Parathyroid adenoma (tissue), 2 donors: ENCODE results near the gene B3GALT4.

Experiments
- H2AFZ ChIP-seq: fragments of 300-600 bp; sonication (generic); one replicate; pipeline ENCODE4 v1.7.0; 2017; ENCODE audit warnings: antibody characterized with exemption, mild to moderate bottlenecking
- H3K27ac ChIP-seq: fragments of 300-600 bp; sonication (generic); one replicate; pipeline ENCODE4 v1.7.0; 2017
- H3K27me3 ChIP-seq: fragments of 300-600 bp; sonication (generic); one replicate; pipeline ENCODE4 v1.7.0; 2017; ENCODE audit warnings: low read length; ENCODE audit not compliant: control insufficient read depth, insufficient read depth
- H3K36me3 ChIP-seq: fragments of 300-600 bp; sonication (generic); one replicate; pipeline ENCODE4 v1.7.0; 2017; ENCODE audit warnings: low read length; ENCODE audit not compliant: control insufficient read depth, insufficient read depth
- H3K4me1 ChIP-seq: fragments of 300-600 bp; sonication (generic); one replicate; pipeline ENCODE4 v1.7.0; 2017; ENCODE audit warnings: control low read depth
- H3K4me2 ChIP-seq: fragments of 300-600 bp; sonication (generic); one replicate; pipeline ENCODE4 v1.7.0; 2017; ENCODE audit warnings: low read length
- H3K4me3 ChIP-seq: fragments of 300-600 bp; sonication (generic); one replicate; pipeline ENCODE4 v1.7.0; 2017; ENCODE audit warnings: low read depth, low read length
- H3K79me2 ChIP-seq: fragments of 300-600 bp; sonication (generic); one replicate; pipeline ENCODE4 v1.7.0; 2017; ENCODE audit warnings: control low read depth
- H3K9ac ChIP-seq: fragments of 300-600 bp; sonication (generic); one replicate; pipeline ENCODE4 v1.7.0; 2017; ENCODE audit warnings: mild to moderate bottlenecking
- H3K9me3 ChIP-seq: fragments of 300-600 bp; sonication (generic); one replicate; pipeline ENCODE4 v1.7.0; 2017; ENCODE audit warnings: low read length; ENCODE audit not compliant: control insufficient read depth
- CTCF ChIP-seq: fragments of 300-600 bp; sonication (generic); IDR thresholded peaks from one replicate; pipeline ENCODE4 v1.7.0; 2017; ENCODE audit warnings: antibody characterized with exemption, mild to moderate bottlenecking
- donor health status: primary hyperparathyroidism.

The B3GALT4 gene

GRCh38 chr6:33314943-33315792 lies 38.2 kb downstream of the B3GALT4 start:
- TF ChIP-seq CTCF: no peak
- peaks cover 7% of the 10 kb centered on the region for H3K79me2 ChIP-seq
- H3K27ac ChIP-seq: peak overlapping the region; percentile 96
- H3K9me3 ChIP-seq: no peaks in the 10 kb centered on the region
- no peaks in the 10 kb centered on the region for H3K36me3 ChIP-seq
- no peak overlapping the region for H3K9ac ChIP-seq
- no peaks in the 10 kb centered on the region for H3K27me3 ChIP-seq
- peak overlapping the region; percentile 91 for H2AFZ ChIP-seq
- H3K4me1 ChIP-seq: peaks cover 35% of the 10 kb centered on the region
- peak overlapping the region; percentile 94 for H3K4me3 ChIP-seq
- peak overlapping the region; percentile 100 for H3K4me2 ChIP-seq

- Histone ChIP-seq H3K9ac (no peak overlapping the region), H3K4me1 (peaks cover 43% of the 10 kb centered on the region), H3K4me2 (peak overlapping the region; percentile 54), H3K79me2 (peaks cover 5% of the 10 kb centered on the region), H3K27me3 (no peaks in the 10 kb centered on the region), H3K27ac (peak overlapping the region; percentile 57), H3K36me3 (no peaks in the 10 kb centered on the region), H3K4me3 (no peak overlapping the region), H3K9me3 (no peaks in the 10 kb centered on the region), H2AFZ (no peak overlapping the region)
- TF ChIP-seq CTCF: no peak
Observed at GRCh38 chr6:33315793-33316602, 39.1 kb downstream of the B3GALT4 start.

- H3K27me3 ChIP-seq: no peaks in the 10 kb centered on the region
- peaks cover 4% of the 10 kb centered on the region for H3K79me2 ChIP-seq
- no peak for TF ChIP-seq CTCF
- no peak overlapping the region for H3K9ac ChIP-seq
- H3K27ac ChIP-seq: peak overlapping the region; percentile 57
- H3K4me2 ChIP-seq: peak overlapping the region; percentile 54
- no peaks in the 10 kb centered on the region for H3K36me3 ChIP-seq
- peak overlapping the region; percentile 22 for H3K4me3 ChIP-seq
- H3K9me3 ChIP-seq: no peaks in the 10 kb centered on the region
- H2AFZ ChIP-seq: no peak overlapping the region
- peaks cover 49% of the 10 kb centered on the region for H3K4me1 ChIP-seq
Observed at GRCh38 chr6:33316603-33317418, 39.9 kb downstream of the B3GALT4 start.

- Histone ChIP-seq H3K27me3 (no peaks in the 10 kb centered on the region), H3K36me3 (no peaks in the 10 kb centered on the region), H3K4me2 (peak overlapping the region; percentile 54), H3K79me2 (peaks cover 7% of the 10 kb centered on the region), H2AFZ (no peak overlapping the region), H3K9ac (no peak overlapping the region), H3K4me1 (peaks cover 51% of the 10 kb centered on the region), H3K9me3 (no peaks in the 10 kb centered on the region), H3K27ac (peak overlapping the region; percentile 86), H3K4me3 (peak overlapping the region; percentile 84)
- TF ChIP-seq CTCF: no peak
Observed at GRCh38 chr6:33317419-33317668, 40.4 kb downstream of the B3GALT4 start.
